NCI-H1105 treated with DMSO at 0.1 percent for 48 hours (cell line): ENCODE data around the gene ZC2HC1C.

Experiments used
- DNase-seq: peaks from one replicate; lab custom pipeline; 2025; lab: John Stamatoyannopoulos, UW

ZC2HC1C gene

GRCh38 chr14:75069121-75069810 lies at the start of gene ZC2HC1C:
Gene ZC2HC1C (plus strand): TSS chr14:75069641. CDS start chr14:75070574, 933 bp downstream.
- peak; percentile 94 for DNase-seq

GRCh38 chr14:75022655-75023054 lies 46.8 kb upstream of the ZC2HC1C start:
- DNase-seq, result peak; percentile 5

- DNase-seq, result no peak
These were observed 46.3 kb upstream of the ZC2HC1C start for GRCh38 chr14:75023108-75023507.

- no peak for DNase-seq
These were observed 44.4 kb upstream of the ZC2HC1C start for GRCh38 chr14:75025082-75025481.

- no peak for DNase-seq
These were observed 43.6 kb upstream of the ZC2HC1C start for GRCh38 chr14:75025876-75026275.

GRCh38 chr14:75030147-75030546 lies 39.3 kb upstream of the ZC2HC1C start:
- DNase-seq, result no peak

GRCh38 chr14:75032939-75033338 lies 36.5 kb upstream of the ZC2HC1C start:
- DNase-seq, result no peak

- no peak for DNase-seq
These were observed 28.9 kb upstream of the ZC2HC1C start for GRCh38 chr14:75040507-75040906.

GRCh38 chr14:75040959-75041358 lies 28.5 kb upstream of the ZC2HC1C start:
- no peak for DNase-seq

- no peak for DNase-seq
These were observed 27.8 kb upstream of the ZC2HC1C start for GRCh38 chr14:75041613-75042012.

- DNase-seq, result no peak
These were observed 27.4 kb upstream of the ZC2HC1C start for GRCh38 chr14:75042035-75042434.

GRCh38 chr14:75044322-75044721 lies 25.1 kb upstream of the ZC2HC1C start:
- no peak for DNase-seq

GRCh38 chr14:75044752-75045151 lies 24.7 kb upstream of the ZC2HC1C start:
- DNase-seq, result no peak

- no peak for DNase-seq
These were observed 23.2 kb upstream of the ZC2HC1C start for GRCh38 chr14:75046275-75046674.

- no peak for DNase-seq
These were observed 22.5 kb upstream of the ZC2HC1C start for GRCh38 chr14:75046899-75047298.

- DNase-seq, result no peak
These were observed 21.9 kb upstream of the ZC2HC1C start for GRCh38 chr14:75047506-75047905.

- no peak for DNase-seq
These were observed 21.3 kb upstream of the ZC2HC1C start for GRCh38 chr14:75048101-75048500.

GRCh38 chr14:75049136-75049535 lies 20.3 kb upstream of the ZC2HC1C start:
- no peak for DNase-seq

- DNase-seq, result no peak
These were observed 19.7 kb upstream of the ZC2HC1C start for GRCh38 chr14:75049731-75050201.

GRCh38 chr14:75050852-75051555 lies 18.4 kb upstream of the ZC2HC1C start, which contains the start of gene MLH3:
Gene MLH3 (minus strand): TSS chr14:75051467. CDS start chr14:75049655, 1,812 bp downstream.
- DNase-seq, result peak; percentile 88

- DNase-seq, result no peak
These were observed 17.9 kb upstream of the ZC2HC1C start for GRCh38 chr14:75051556-75051899.

- no peak for DNase-seq
These were observed 15.8 kb upstream of the ZC2HC1C start for GRCh38 chr14:75053396-75054291.
